Endothelial cell of umbilical vein (primary cell): Measurements from ENCODE around the gene U2AF2. TPM values are rescaled to one million over a fixed set of nuclear protein-coding genes. Genes with fewer than 3 reads are reported as not detected.
A peak's percentile ranks its signal among the peaks of the same experiment; 100 is the strongest.

Experiments
- BruUV-seq: library from RNA; stranded (reverse); fragments of 400-500 nt; replicated peaks from 2 replicates; lab custom pipeline; 2021; lab: Mats Ljungman, UMichigan
- CTCF ChIA-PET: fragments of 300-600, 350-600 bp; sonication (Branson Sonifier 250); formaldehyde crosslinking; loops from one replicate; lab custom pipeline; 2021; ENCODE audit warnings: antibody characterized with exemption, inconsistent platforms; lab: Charles Lee
- POLR2A ChIA-PET: fragments of 300-600, 350-600 bp; sonication (Branson Sonifier 250); formaldehyde crosslinking; loops from one replicate; lab custom pipeline; 2021; ENCODE audit warnings: antibody characterized with exemption, inconsistent platforms; lab: Charles Lee
- DNase-seq: peaks from one replicate; pipeline ENCODE4 v3.0.0-alpha.2; 2011; ENCODE audit warnings: low read depth, low spot score
- FAIRE-seq: peaks from 2 replicates; lab custom pipeline; 2011; peaks lifted over from hg19 to GRCh38; lab: Jason Lieb, UNC
- H2AFZ ChIP-seq: 2 replicates; pipeline ENCODE4 v1.6.0; 2012; ENCODE audit warnings: low read depth, low read length, control low read depth, inconsistent platforms
- H3K27ac ChIP-seq: 2 replicates; pipeline ENCODE4 v1.5.1; 2011; ENCODE audit warnings: low read depth, mild to moderate bottlenecking, control low read depth, low read length, moderate library complexity; ENCODE audit not compliant: insufficient read depth
- H3K27me3 ChIP-seq, 2 experiments: 2 replicates each; pipeline versions ENCODE4 v1.6.0 to v1.6.1; 2011; ENCODE audit warnings: low read length in 2 of 2, mixed read lengths in 1 of 2; ENCODE audit not compliant: control insufficient read depth in 2 of 2, insufficient read depth in 2 of 2
- H3K36me3 ChIP-seq, 2 experiments: 2 replicates in 1 of 2; 3 replicates in 1 of 2; pipeline ENCODE4 v1.5.1; 2011; ENCODE audit warnings: low read length in 2 of 2, mild to moderate bottlenecking in 1 of 2, moderate library complexity in 1 of 2; ENCODE audit not compliant: control insufficient read depth in 2 of 2, insufficient read depth in 2 of 2; ENCODE audit errors: extremely low read depth in 1 of 2
- H3K4me1 ChIP-seq: 3 replicates; pipeline ENCODE4 v1.5.1; 2011; ENCODE audit warnings: mild to moderate bottlenecking, low read length; ENCODE audit not compliant: control insufficient read depth, insufficient read depth; ENCODE audit errors: extremely low read depth
- H3K4me2 ChIP-seq: 2 replicates; pipeline ENCODE4 v1.6.1; 2011; ENCODE audit warnings: low read length, control low read depth, mixed read lengths; ENCODE audit not compliant: insufficient read depth
- H3K4me3 ChIP-seq, 3 experiments: fragments of 200-600 bp in 1 of 3; sonication (generic), shearing (Covaris generic) in 1 of 3; replicated peaks in 1 of 3; 2 replicates each; pipeline ENCODE4 v1.5.1; 2011 to 2016; ENCODE audit warnings: control low read depth in 3 of 3, low read length in 3 of 3, mild to moderate bottlenecking in 2 of 3, inconsistent platforms in 1 of 3, low read depth in 1 of 3, moderate library complexity in 1 of 3; ENCODE audit not compliant: insufficient read depth in 1 of 3
- H3K79me2 ChIP-seq: 2 replicates; pipeline ENCODE4 v1.6.0; 2012; ENCODE audit warnings: low read length, inconsistent platforms; ENCODE audit not compliant: control insufficient read depth, insufficient read depth
- H3K9ac ChIP-seq: replicated peaks from 2 replicates; pipeline ENCODE3; 2011; ENCODE audit warnings: low read length, control low read depth; ENCODE audit not compliant: insufficient read depth; ENCODE audit errors: extremely low read depth
- H3K9me1 ChIP-seq: replicated peaks from 3 replicates; pipeline ENCODE4 v1.6.0; 2011; ENCODE audit warnings: mild to moderate bottlenecking, low read length; ENCODE audit not compliant: control insufficient read depth, insufficient read depth; ENCODE audit errors: extremely low read depth
- H3K9me3 ChIP-seq: replicated peaks from 2 replicates; pipeline ENCODE4 v1.5.1; 2012; ENCODE audit warnings: low read length, inconsistent platforms; ENCODE audit not compliant: control insufficient read depth, insufficient read depth
- H4K20me1 ChIP-seq: replicated peaks from 2 replicates; pipeline ENCODE3; 2011; ENCODE audit warnings: mild to moderate bottlenecking, low read length; ENCODE audit not compliant: control insufficient read depth, insufficient read depth; ENCODE audit errors: extremely low read depth
- EZH2 ChIP-seq: IDR thresholded peaks from 2 replicates; pipeline ENCODE4 v1.6.1; 2012; ENCODE audit warnings: borderline replicate concordance, low read depth, mild to moderate bottlenecking, moderate library complexity, low read length, inconsistent platforms; ENCODE audit not compliant: severe bottlenecking
- FOS ChIP-seq: IDR thresholded peaks from 2 replicates; pipeline ENCODE4 v1.6.1; 2011; ENCODE audit warnings: mild to moderate bottlenecking, low read length, moderate library complexity, borderline replicate concordance; ENCODE audit not compliant: insufficient read depth
- GATA2 ChIP-seq: IDR thresholded peaks from 2 replicates; pipeline ENCODE4 v1.7.0; 2011; ENCODE audit warnings: low read depth, mild to moderate bottlenecking, moderate library complexity, mixed read lengths, low read length; ENCODE audit not compliant: insufficient read length, insufficient read depth
- JUN ChIP-seq: IDR thresholded peaks from 2 replicates; pipeline ENCODE4 v1.6.1; 2011; ENCODE audit warnings: borderline replicate concordance, low read depth; ENCODE audit not compliant: insufficient read length, insufficient read depth
- MYC ChIP-seq: IDR thresholded peaks from one replicate; pipeline ENCODE4 v1.6.1; 2011; ENCODE audit warnings: mild to moderate bottlenecking, low read depth, low read length
- POLR2A ChIP-seq: IDR thresholded peaks from 2 replicates; pipeline ENCODE4 v1.6.1; 2012; ENCODE audit warnings: low read depth, mild to moderate bottlenecking, control low read depth, low read length
- POLR2AphosphoS5 ChIP-seq: IDR thresholded peaks from 2 replicates; pipeline ENCODE4 v1.6.1; 2012; ENCODE audit warnings: low read depth, mild to moderate bottlenecking, control low read depth, low read length, moderate library complexity; ENCODE audit not compliant: insufficient read depth
- dilution Hi-C: fragments of 300-500 bp; cut with MboI; formaldehyde crosslinking; loops from one replicate; pipeline ENCODE4 v1.15.0; 2019; ENCODE audit warnings: low sequenced_read_pairs; ENCODE audit not compliant: extremely low pct_ligation_motif_present
- intact Hi-C: fragments of 100-400 bp; cut with micrococcal nuclease; formaldehyde crosslinking; loops from one replicate; pipeline ENCODE4 v1.10.0; 2022
- polyA plus RNA-seq, 4 experiments: library from polyadenylated mRNA; depleted of rRNA in 3 of 4; stranded (reverse) in 3 of 4; unstranded in 1 of 4; fragments of >200 nt; gene quantifications; 2 replicates each; pipeline versions ENCODE4 v1.2.1 to v1.2.3, GENCODE V29; 2011 to 2012; ENCODE audit warnings: missing spikeins in 1 of 4
- total RNA-seq: library from RNA; stranded (reverse); gene quantifications from 2 replicates; pipeline ENCODE4 v1.2.3, GENCODE V29; 2021
- TF ChIP-seq, protein P1 (sequence below), 2 donors: IDR thresholded peaks; 1 replicate in 1 of 2; 2 replicates in 1 of 2; pipeline ENCODE4 v1.5.1; 2011; ENCODE audit warnings: low read length in 2 of 2, mild to moderate bottlenecking in 2 of 2, moderate library complexity in 2 of 2, control low read depth in 1 of 2, inconsistent platforms in 1 of 2, low read depth in 1 of 2; ENCODE audit not compliant: insufficient read depth in 1 of 2; ENCODE audit errors: extremely low read depth in 1 of 2
- TF ChIP-seq, protein P2 (sequence below): IDR thresholded peaks from 2 replicates; pipeline ENCODE4 v1.6.1; 2011; ENCODE audit not compliant: insufficient read depth, insufficient read length

The U2AF2 gene
- total and polyA plus RNA-seq, 2 donors (not counting 3 experiments of a cell fraction or from before 2014, with no cell fraction given): 183 to 259 TPM

DNA sequence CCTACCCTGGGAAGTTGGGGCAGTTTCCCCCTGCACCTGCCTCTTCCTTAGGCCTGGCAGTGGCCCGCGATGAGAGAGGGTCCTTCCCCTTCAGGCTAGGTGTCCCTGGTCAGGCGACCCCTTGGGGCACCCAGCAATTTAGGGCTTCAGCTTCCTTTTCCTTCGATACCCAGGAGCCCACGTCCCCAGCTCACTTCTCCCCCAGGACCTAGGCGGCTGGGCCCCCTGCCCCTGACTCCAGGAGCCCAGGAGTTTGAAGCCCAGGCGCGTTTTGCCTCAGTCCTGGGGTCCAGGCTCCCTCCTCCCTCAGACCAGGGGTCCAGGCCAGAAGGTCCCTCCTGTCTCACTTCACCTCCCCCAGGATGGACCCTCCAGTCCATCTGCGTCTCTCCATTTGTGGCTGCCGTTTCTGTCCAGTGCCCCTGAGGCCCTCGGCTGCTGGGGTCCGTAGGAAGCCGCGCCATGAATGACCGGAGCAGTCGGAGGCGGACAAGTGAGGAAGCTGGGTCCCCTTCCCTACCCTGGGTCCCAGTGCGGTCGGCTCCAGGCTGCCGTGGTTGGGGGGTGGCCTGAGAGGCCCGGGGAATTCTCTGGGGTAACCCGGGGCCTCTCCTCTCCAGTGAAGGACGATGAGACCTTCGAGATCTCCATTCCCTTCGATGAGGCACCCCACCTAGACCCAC is 6.1 kb upstream of the U2AF2 start:
- no peak for DNase-seq
- Histone ChIP-seq H3K9me1 (no peaks in the 10 kb centered on the region), H3K36me3 (peaks cover 3 to 12% of the 10 kb centered on the region in 2 experiments), H3K27me3 (no peaks in the 10 kb centered on the region), H3K79me2 (peaks cover 18% of the 10 kb centered on the region), H3K4me2 (peak overlapping the region; percentile 60), H3K9ac (peak overlapping the region; percentile 61), H3K4me1 (peaks cover 17% of the 10 kb centered on the region), H3K27ac (no peak overlapping the region), H3K4me3 (peak overlapping the region; percentile 71 to 82 (median 77)), H2AFZ (peak overlapping the region; percentile 97), H3K9me3 (no peaks in the 10 kb centered on the region), H4K20me1 (no peaks in the 10 kb centered on the region)
- POLR2A ChIA-PET: no interaction called here
- no TSS peak for BruUV-seq
- CTCF ChIA-PET: interaction anchor here (0.7 to 1.7 kb wide), 2 partner anchors 16 to 23 kb away, joined by 4 to 6 read pairs; no protein-coding TSS in a partner anchor
- TF ChIP-seq FOS (no peak), GATA2 (no peak), POLR2AphosphoS5 (no peak), EZH2 (no peak), JUN (no peak), MYC (no peak), POLR2A (no peak)
- TF ChIP-seq, protein P1, sequence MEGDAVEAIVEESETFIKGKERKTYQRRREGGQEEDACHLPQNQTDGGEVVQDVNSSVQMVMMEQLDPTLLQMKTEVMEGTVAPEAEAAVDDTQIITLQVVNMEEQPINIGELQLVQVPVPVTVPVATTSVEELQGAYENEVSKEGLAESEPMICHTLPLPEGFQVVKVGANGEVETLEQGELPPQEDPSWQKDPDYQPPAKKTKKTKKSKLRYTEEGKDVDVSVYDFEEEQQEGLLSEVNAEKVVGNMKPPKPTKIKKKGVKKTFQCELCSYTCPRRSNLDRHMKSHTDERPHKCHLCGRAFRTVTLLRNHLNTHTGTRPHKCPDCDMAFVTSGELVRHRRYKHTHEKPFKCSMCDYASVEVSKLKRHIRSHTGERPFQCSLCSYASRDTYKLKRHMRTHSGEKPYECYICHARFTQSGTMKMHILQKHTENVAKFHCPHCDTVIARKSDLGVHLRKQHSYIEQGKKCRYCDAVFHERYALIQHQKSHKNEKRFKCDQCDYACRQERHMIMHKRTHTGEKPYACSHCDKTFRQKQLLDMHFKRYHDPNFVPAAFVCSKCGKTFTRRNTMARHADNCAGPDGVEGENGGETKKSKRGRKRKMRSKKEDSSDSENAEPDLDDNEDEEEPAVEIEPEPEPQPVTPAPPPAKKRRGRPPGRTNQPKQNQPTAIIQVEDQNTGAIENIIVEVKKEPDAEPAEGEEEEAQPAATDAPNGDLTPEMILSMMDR (IDR thresholded peaks at IDR 0.05; ENCODE audit: extremely low read depth in 1 of 2, insufficient read depth in 1 of 2, low read depth in 1 of 2, low read length in 2 of 2): no peak
- TF ChIP-seq, protein P2, sequence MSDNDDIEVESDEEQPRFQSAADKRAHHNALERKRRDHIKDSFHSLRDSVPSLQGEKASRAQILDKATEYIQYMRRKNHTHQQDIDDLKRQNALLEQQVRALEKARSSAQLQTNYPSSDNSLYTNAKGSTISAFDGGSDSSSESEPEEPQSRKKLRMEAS: no peak
- intact Hi-C loops: no loop called here
- no peak for FAIRE-seq
- dilution Hi-C loops: no loop called here
